Adrenal gland (tissue), 5 donors: ENCODE measurements around the gene CERS2.

Experiments used
- POLR2A ChIP-seq, 2 donors: fragments of 450-650 bp; IDR thresholded peaks; one replicate each; pipeline ENCODE4 v1.6.1; 2017; ENCODE audit warnings: antibody characterized with exemption in 2 of 2, mild to moderate bottlenecking in 2 of 2, moderate library complexity in 1 of 2
- TF ChIP-seq, protein P1 (sequence below), 6 experiments: fragments of 450-650 bp in 4 of 6; fragments of 200-600 bp in 2 of 6; sonication (generic) in 1 of 6; IDR thresholded peaks; 1 replicate in 5 of 6; 2 replicates in 1 of 6; pipeline versions ENCODE4 v1.5.1 to v1.8.0; 2016 to 2021; ENCODE audit warnings: antibody characterized with exemption in 6 of 6, mild to moderate bottlenecking in 2 of 6, moderate library complexity in 1 of 6
- donor health status: DM: no; HTN: no; CAD: no.

- peak; percentile 34 to 74 for TF ChIP-seq POLR2A (IDR thresholded peaks at IDR 0.05)
- TF ChIP-seq, protein P1, sequence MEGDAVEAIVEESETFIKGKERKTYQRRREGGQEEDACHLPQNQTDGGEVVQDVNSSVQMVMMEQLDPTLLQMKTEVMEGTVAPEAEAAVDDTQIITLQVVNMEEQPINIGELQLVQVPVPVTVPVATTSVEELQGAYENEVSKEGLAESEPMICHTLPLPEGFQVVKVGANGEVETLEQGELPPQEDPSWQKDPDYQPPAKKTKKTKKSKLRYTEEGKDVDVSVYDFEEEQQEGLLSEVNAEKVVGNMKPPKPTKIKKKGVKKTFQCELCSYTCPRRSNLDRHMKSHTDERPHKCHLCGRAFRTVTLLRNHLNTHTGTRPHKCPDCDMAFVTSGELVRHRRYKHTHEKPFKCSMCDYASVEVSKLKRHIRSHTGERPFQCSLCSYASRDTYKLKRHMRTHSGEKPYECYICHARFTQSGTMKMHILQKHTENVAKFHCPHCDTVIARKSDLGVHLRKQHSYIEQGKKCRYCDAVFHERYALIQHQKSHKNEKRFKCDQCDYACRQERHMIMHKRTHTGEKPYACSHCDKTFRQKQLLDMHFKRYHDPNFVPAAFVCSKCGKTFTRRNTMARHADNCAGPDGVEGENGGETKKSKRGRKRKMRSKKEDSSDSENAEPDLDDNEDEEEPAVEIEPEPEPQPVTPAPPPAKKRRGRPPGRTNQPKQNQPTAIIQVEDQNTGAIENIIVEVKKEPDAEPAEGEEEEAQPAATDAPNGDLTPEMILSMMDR (IDR thresholded peaks at IDR 0.05), result no peak
Measured at GRCh38 chr1:150974580-150975478, at the start of gene CERS2.
